Liver (tissue), 3 donors: ENCODE results near the gene DEDD2.
A peak's percentile ranks its signal among the peaks of the same experiment; 100 is the strongest.

Source experiments
- CTCF ChIP-seq: fragments of 150-350 bp; IDR thresholded peaks from 2 replicates; pipeline ENCODE4 v1.5.1; 2017; ENCODE audit warnings: improper control_type of control experiment, low read depth, low read length; ENCODE audit not compliant: missing input control
- EGR1 ChIP-seq, 2 donors: IDR thresholded peaks; 2 replicates each; pipeline ENCODE4 v1.6.1; 2016 to 2018; ENCODE audit warnings: antibody characterized with exemption in 2 of 2, low read depth in 2 of 2
- GABPA ChIP-seq, 2 donors: IDR thresholded peaks in 1 of 2; conservative IDR thresholded peaks in 1 of 2; 2 replicates each; pipeline ENCODE4 v1.6.1; 2016; ENCODE audit warnings: antibody characterized with exemption in 2 of 2, mild to moderate bottlenecking in 1 of 2, moderate library complexity in 1 of 2
- MAX ChIP-seq: IDR thresholded peaks from 2 replicates; pipeline ENCODE4 v1.6.1; 2016; ENCODE audit warnings: antibody characterized with exemption
- NR2F2 ChIP-seq: IDR thresholded peaks from 2 replicates; pipeline ENCODE4 v1.6.1; 2016; ENCODE audit warnings: antibody characterized with exemption
- RAD21 ChIP-seq, 2 donors: IDR thresholded peaks; 2 replicates each; pipeline ENCODE4 v1.6.1; 2016; ENCODE audit warnings: antibody characterized with exemption in 2 of 2, mild to moderate bottlenecking in 2 of 2
- RXRA ChIP-seq, 2 donors: IDR thresholded peaks; 2 replicates each; pipeline ENCODE4 v1.6.1; 2017 to 2018; ENCODE audit warnings: antibody characterized with exemption in 2 of 2, mild to moderate bottlenecking in 1 of 2
- TAF1 ChIP-seq: conservative IDR thresholded peaks from 2 replicates; pipeline ENCODE4 v1.6.1; 2016; ENCODE audit warnings: antibody characterized with exemption, mild to moderate bottlenecking
- YY1 ChIP-seq: IDR thresholded peaks from 2 replicates; pipeline ENCODE4 v1.6.1; 2016; ENCODE audit warnings: antibody characterized with exemption, mild to moderate bottlenecking
- donor health status: healthy.
- donor health status: healthy.

- no peak for TF ChIP-seq CTCF
- no peak for TF ChIP-seq MAX
- peak in 1 of 2 donors; percentile 46 for TF ChIP-seq RXRA (IDR thresholded peaks at IDR 0.05)
- TF ChIP-seq GABPA (IDR thresholded peaks at IDR 0.05 in 1 of 2, conservative IDR thresholded peaks at IDR 0.05 in 1 of 2), result no peak
- no peak for TF ChIP-seq NR2F2
- no peak for TF ChIP-seq EGR1 (IDR thresholded peaks at IDR 0.05; ENCODE audit: low read depth in 2 of 2)
- no peak for TF ChIP-seq YY1
- no peak for TF ChIP-seq TAF1
- no peak for TF ChIP-seq RAD21 (IDR thresholded peaks at IDR 0.05)
These were observed 58.6 kb downstream of the DEDD2 start for GRCh38 chr19:42158926-42159325.
